GM12875 (cell line): Measurements from ENCODE around the gene TAF15.

ENCODE experiments used
- H3K4me3 ChIP-seq: one replicate; pipeline ENCODE4 v1.5.1; 2011; ENCODE audit warnings: low read depth, low read length, control low read depth
- TF ChIP-seq, protein P1 (sequence below): IDR thresholded peaks from 2 replicates; pipeline ENCODE4 v1.5.1; 2011; ENCODE audit warnings: low read depth, mild to moderate bottlenecking, control low read depth, inconsistent platforms, low read length, moderate library complexity, borderline replicate concordance; ENCODE audit not compliant: insufficient read depth

The TAF15 gene

DNA sequence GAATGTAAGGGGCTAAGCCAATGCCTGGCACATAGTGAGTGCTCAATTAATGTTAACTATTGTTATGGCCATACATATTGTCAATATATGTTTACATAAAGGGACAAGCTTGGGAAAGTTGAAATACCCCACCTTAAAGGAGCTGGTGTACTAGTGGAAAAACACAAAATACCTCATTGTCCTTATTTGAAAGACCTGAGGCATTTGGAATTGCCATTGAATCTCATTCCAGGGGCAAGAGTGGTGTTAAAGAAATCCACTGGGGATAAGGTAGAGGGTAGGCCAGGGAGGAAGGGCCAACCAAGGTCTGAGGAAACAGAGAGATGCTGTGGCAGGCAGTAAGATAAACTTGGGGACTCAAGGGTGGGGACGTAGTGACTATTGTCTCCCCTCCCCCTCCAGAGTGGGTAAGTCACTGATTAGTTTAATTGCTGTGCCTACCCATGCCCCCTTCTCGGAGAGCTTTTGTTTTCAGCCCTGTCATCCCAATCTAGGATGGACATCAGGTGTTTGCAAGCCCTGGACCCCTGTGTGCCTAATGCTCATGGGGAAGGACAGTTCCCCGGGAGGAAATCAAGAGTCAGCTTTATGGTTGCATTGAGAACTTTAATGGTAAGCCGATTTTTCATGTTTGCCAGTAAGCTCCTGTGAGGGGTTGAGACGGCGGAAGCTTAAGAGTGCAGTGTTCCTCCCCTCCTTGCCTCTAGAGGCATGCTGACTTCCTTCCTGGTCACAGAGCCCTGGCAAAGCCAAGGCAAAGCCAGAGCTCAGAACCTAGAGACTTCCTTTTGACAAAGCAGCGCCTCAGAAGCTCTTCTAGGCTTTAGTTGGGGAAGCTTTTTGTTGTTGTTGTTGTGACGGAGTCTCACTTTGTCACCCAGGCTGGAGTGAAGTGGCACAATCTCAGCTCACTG, 61.9 kb downstream of the TAF15 start:
- H3K4me3 ChIP-seq, result no peak overlapping the region
- TF ChIP-seq, protein P1, sequence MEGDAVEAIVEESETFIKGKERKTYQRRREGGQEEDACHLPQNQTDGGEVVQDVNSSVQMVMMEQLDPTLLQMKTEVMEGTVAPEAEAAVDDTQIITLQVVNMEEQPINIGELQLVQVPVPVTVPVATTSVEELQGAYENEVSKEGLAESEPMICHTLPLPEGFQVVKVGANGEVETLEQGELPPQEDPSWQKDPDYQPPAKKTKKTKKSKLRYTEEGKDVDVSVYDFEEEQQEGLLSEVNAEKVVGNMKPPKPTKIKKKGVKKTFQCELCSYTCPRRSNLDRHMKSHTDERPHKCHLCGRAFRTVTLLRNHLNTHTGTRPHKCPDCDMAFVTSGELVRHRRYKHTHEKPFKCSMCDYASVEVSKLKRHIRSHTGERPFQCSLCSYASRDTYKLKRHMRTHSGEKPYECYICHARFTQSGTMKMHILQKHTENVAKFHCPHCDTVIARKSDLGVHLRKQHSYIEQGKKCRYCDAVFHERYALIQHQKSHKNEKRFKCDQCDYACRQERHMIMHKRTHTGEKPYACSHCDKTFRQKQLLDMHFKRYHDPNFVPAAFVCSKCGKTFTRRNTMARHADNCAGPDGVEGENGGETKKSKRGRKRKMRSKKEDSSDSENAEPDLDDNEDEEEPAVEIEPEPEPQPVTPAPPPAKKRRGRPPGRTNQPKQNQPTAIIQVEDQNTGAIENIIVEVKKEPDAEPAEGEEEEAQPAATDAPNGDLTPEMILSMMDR, result no peak

DNA sequence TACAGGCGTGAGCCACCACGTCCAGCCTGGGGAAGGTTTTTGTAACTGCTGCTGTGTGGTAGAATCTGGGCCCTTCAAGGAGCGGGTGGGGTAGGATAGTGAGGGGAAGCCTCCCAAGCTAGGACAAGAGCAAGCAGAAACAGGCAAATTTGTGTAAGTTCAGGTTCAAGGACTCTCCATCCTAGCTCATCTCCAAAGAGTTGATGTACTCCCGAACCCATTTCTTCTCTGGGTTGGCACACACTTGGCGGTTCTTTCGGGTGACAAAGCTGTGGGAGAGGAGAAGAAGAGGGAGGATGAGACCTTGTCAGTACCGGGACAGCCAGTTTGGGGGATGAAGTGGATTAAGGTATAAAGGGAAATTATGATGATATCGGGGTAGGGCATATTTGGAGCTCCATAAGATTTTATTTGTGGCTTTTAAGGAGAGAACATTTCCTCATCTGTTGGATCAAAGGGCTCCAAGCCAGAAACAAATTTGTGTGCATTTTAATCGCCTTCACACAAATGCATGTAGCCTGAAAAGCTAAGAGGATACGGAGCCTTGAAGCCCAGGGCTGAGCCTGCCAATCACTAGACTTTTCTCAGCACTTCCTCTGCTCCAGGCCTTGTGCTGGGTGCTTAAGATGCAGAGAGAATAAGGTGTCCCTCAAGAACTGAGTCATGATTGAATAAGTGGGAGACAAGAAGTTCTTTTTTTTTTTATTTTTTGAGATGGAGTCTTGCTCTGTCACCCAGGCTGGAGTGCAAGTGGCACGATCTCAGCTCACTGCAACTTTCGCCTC, 63.1 kb downstream of the TAF15 start:
- no peak overlapping the region for H3K4me3 ChIP-seq
- TF ChIP-seq, protein P1, result no peak

DNA sequence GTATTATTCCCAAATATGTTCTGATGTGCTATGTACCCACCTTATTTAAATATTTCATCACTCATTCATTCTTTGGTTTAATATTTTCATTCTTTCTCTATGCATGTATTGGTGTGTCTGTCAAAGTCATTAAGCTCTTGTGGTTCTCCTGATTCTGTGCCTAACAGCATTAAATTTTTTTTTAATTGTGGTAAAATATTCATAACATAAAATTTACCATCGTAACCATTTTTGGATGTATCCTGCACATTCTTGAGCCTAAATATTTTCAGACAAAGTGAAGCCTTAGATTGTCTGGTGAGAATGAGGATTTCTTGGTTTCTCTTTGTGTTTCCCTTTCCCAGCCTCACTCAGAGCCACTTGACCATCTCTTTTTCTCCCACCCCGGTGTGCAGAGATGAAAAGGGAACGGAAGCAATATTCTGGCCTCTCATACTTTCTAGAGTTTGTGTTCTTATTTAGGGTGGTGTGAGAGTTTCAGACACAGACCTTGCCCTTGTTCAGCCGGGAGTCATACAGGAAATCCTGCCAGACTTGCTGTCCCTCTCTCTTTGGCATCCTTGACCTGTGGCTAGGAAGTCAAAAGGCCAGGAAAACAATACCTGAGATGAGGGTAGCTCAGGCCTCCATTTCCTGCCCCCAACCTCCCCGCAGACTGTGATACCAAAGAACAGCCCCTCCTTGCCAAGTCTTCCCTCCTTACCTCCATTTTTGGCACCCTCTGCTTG, 66.0 kb downstream of the TAF15 start:
- H3K4me3 ChIP-seq, result no peak overlapping the region
- TF ChIP-seq, protein P1, result no peak

DNA sequence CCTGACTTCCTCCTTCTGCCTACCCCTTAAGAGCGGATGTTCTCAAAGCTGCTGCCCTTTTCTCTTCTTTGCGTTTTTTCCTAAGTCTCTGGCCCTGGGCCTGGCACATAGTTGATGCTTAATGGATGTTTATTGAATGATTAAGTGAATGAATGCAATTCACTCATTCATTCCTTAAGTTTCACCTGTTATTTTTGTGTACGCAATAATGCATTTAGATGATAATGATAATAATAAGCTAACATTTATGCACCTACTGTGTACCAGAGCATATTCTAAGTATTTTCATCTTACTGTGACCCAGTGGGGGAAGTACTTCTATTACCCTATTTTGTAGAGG, 66.5 kb downstream of the TAF15 start:
- TF ChIP-seq, protein P1, result no peak
- no peak overlapping the region for H3K4me3 ChIP-seq

DNA sequence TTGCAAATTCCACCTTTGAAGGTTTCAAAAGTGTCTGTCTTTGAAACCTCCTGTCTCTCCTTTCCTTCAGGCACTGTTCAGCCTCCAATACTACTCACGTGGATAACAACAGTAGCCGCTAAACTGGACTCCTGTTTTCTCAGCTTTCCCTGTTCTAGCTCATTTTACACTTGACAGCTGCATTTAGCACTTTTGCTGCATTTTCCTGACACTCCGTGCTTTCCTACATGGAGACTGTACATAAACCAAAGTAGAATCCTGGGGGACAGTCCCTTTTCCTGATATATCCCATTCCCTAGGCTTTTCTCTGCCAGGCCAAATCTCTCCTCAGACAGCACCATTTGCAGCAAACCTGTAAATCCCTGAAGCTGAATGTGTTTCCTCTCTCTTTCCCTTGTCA, 67.2 kb downstream of the TAF15 start:
- TF ChIP-seq, protein P1, result no peak
- H3K4me3 ChIP-seq, result no peak overlapping the region

DNA sequence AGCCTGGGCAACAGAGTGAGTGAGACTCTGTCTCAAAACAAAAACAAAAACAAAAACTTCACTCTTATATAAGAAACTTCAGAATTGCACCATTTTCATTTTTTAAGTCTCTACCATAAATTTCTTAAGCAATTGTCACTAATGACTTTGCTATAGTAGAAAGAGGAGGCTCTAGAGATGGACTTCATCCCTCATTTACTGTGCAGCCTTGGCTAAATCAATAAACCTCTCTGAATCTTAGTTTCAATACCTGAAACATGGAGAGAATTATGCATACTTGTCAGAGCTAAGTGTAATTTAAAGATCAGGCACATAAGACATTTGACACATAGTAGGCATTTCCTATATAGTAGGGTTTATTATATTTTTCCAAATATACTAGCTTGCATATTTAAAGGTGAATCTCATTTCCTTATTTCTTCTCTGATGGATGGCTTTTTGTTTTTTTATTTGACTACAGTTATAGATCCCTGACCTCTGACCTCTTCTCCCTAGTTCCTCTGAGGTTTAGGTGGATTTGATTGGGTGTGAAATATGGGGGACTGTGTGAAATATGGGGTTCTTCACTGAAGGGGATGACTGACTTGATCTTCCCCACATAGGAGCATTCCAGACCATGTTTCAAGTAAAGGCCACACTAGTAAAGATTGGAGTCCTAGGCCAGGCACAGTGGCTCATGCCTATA, 68.2 kb downstream of the TAF15 start:
- TF ChIP-seq, protein P1, result no peak
- no peak overlapping the region for H3K4me3 ChIP-seq
